K562 (cell line): Measurements from ENCODE around the gene MLN. TPM values are rescaled to one million over a fixed set of nuclear protein-coding genes. Genes with fewer than 3 reads are reported as not detected.

Experiments used
- CEBPG ChIP-seq, 3 experiments: fragments of 200-800 bp in 1 of 3; sonication (Bioruptor generic) in 1 of 3; sonication (generic) in 1 of 3; formaldehyde crosslinking in 1 of 3; IDR thresholded peaks in 2 of 3; conservative IDR thresholded peaks in 1 of 3; 2 replicates each; pipeline versions ENCODE4 v1.6.1 to v1.8.0; 2016 to 2022; ENCODE audit warnings: missing compliant biosample characterization in 2 of 3, missing genetic modification characterization in 2 of 3, mild to moderate bottlenecking in 1 of 3, missing genetic modification reagents in 1 of 3
- CXXC5 ChIP-seq: fragments of 250-450 bp; sonication (Bioruptor Pico); IDR thresholded peaks from 2 replicates; pipeline ENCODE4 v1.8.0; 2022; ENCODE audit warnings: inconsistent platforms, mild to moderate bottlenecking, moderate library complexity
- FOXJ2 ChIP-seq: fragments of 200-800 bp; sonication (Bioruptor generic); IDR thresholded peaks from 2 replicates; pipeline ENCODE4 v1.6.1; 2016; ENCODE audit warnings: missing genetic modification characterization, missing compliant biosample characterization
- GTF2E2 ChIP-seq: fragments of 200-800 bp; sonication (Bioruptor generic); IDR thresholded peaks from 2 replicates; pipeline ENCODE4 v1.6.1; 2016; ENCODE audit warnings: missing genetic modification characterization, missing compliant biosample characterization
- HNRNPL ChIP-seq: fragments of 200-400 bp; formaldehyde crosslinking; IDR thresholded peaks from 2 replicates; pipeline ENCODE4 v1.6.1; 2017; ENCODE audit warnings: low read depth, mild to moderate bottlenecking, low read length
- IFI16 ChIP-seq: fragments of 250-450 bp; sonication (Bioruptor Pico); IDR thresholded peaks from 2 replicates; pipeline ENCODE4 v2.1.2; 2022; ENCODE audit warnings: mild to moderate bottlenecking, inconsistent platforms
- LEF1 ChIP-seq: fragments of 450-650 bp; IDR thresholded peaks from 2 replicates; pipeline ENCODE4 v1.6.1; 2016; ENCODE audit warnings: mild to moderate bottlenecking
- NUFIP1 ChIP-seq: fragments of 450-650 bp; IDR thresholded peaks from 2 replicates; pipeline ENCODE4 v1.6.1; 2018; ENCODE audit not compliant: partially characterized antibody
- POLR2G ChIP-seq: fragments of 200-400 bp; formaldehyde crosslinking; IDR thresholded peaks from 2 replicates; pipeline ENCODE4 v1.6.1; 2017; ENCODE audit warnings: low read depth, mild to moderate bottlenecking, antibody characterized with exemption, low read length, moderate library complexity
- SMARCA4 ChIP-seq: fragments of 450-650 bp; IDR thresholded peaks from 2 replicates; pipeline ENCODE4 v1.6.1; 2016
- SMC3 ChIP-seq: conservative IDR thresholded peaks from 2 replicates; pipeline ENCODE4 v1.6.1; 2011; ENCODE audit warnings: low read depth, low read length, improper control_type of control experiment; ENCODE audit not compliant: insufficient read depth
- TAF15 ChIP-seq: fragments of 200-400 bp; formaldehyde crosslinking; IDR thresholded peaks from 2 replicates; pipeline ENCODE4 v1.6.1; 2017; ENCODE audit warnings: mild to moderate bottlenecking, low read depth, low read length, moderate library complexity
- ZNF133 ChIP-seq: fragments of 250-450 bp; sonication (Bioruptor Pico); IDR thresholded peaks from 2 replicates; pipeline ENCODE4 v1.4.0; 2020; ENCODE audit warnings: mild to moderate bottlenecking
- ZNF165 ChIP-seq: fragments of 250-450 bp; sonication (Bioruptor Pico); IDR thresholded peaks from 2 replicates; pipeline ENCODE4 v1.4.0; 2020; ENCODE audit warnings: borderline replicate concordance
- ZNF583 ChIP-seq: fragments of 250-450 bp; sonication (Bioruptor Pico); IDR thresholded peaks from 2 replicates; pipeline ENCODE4 v1.4.0; 2020
- ZNF778 ChIP-seq: fragments of 450-650 bp; formaldehyde crosslinking; IDR thresholded peaks from 2 replicates; pipeline ENCODE4 v1.4.0; 2020; ENCODE audit warnings: mild to moderate bottlenecking, moderate library complexity
- ZZZ3 ChIP-seq: fragments of 450-650 bp; IDR thresholded peaks from 2 replicates; pipeline ENCODE4 v1.6.1; 2016; ENCODE audit warnings: antibody characterized with exemption, mild to moderate bottlenecking, moderate library complexity
- polyA plus RNA-seq, 8 experiments: library from polyadenylated mRNA; depleted of rRNA in 4 of 8; stranded (reverse) in 5 of 8; unstranded in 3 of 8; fragments of >200 nt; fragmentation: Nextera tagmentation in 2 of 8; fragmentation: Illumina TruSeq in 1 of 8; extraction: Ambion mirVana in 2 of 8; extraction: Trizol in 1 of 8; gene quantifications; 2 replicates each; pipeline versions ENCODE4 v1.2.1 to v1.2.3, GENCODE V29; 2011 to 2014; ENCODE audit warnings: inconsistent platforms in 1 of 8, missing spikeins in 1 of 8
- total RNA-seq, 7 experiments: library from RNA; depleted of rRNA in 6 of 7; stranded (reverse); fragments of >200 nt in 6 of 7; fragmentation: Illumina TruSeq in 2 of 7; extraction: Trizol in 2 of 7; gene quantifications; 2 replicates each; pipeline versions ENCODE4 v1.2.1 to v1.2.3, GENCODE V29; 2011 to 2021; ENCODE audit warnings: low replicate concordance in 1 of 7
- TF ChIP-seq, protein P1 (sequence below): sonication (generic); formaldehyde crosslinking; IDR thresholded peaks from 2 replicates; pipeline ENCODE4 v1.8.0; 2022; ENCODE audit warnings: missing genetic modification reagents, mild to moderate bottlenecking, borderline replicate concordance
- TF ChIP-seq, protein P2 (sequence below): fragments of 250-450 bp; sonication (Bioruptor Pico); IDR thresholded peaks from 2 replicates; pipeline ENCODE4 v1.4.0; 2020
- TF ChIP-seq, protein P3 (sequence below): fragments of 250-450 bp; sonication (Bioruptor Pico); IDR thresholded peaks from 2 replicates; pipeline ENCODE4 v1.4.0; 2020; ENCODE audit warnings: mild to moderate bottlenecking, moderate library complexity, borderline replicate concordance
- TF ChIP-seq, protein P4 (sequence below): sonication (generic); formaldehyde crosslinking; IDR thresholded peaks from 2 replicates; pipeline ENCODE4 v1.8.0; 2022; ENCODE audit warnings: mild to moderate bottlenecking, missing genetic modification reagents

Gene MLN
- total and polyA plus RNA-seq, 9 of the 15 experiments (the other 6 are each of a cell fraction or from before 2014, with no cell fraction given) = not detected

DNA sequence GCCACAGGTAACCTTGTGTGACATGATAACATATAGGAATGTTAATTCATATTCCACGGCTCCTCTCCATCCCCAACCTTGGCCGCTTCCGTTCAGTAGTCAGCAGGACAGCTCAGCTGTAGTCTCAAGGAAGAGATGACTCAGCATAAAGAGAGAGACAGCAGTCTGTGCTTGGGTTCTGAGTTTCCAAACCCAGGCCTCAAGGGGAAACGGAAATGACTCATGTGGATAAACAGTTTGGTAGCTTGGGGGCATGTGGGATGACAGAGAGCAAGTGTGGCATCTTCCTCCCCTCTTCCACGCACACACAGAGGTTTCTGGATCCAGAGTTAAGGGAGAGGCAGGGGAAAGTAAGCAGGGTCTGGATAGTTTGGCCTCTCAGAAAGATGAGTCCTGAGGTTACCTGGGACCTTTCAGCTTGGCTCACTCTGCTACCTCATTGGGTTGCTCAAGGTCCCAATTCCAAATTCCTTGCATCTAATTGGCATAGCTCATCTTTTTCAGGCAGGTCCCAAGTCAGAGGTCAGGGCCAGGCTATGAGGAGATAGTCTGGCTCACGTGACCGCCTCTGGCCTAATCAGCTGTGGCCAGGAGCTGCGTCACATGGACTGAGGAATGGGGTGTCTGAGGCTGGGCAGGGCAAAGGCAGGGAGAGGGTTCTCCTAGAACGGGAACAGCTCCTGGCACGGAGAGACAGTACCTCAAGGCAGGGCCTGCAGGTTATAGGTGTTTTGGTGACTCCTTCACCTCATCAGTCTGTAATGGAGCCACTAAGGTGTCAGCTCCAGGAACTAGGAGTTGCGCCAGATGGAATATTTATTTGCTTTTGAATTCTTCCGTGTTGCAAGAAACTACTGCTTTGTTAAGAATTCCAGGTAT, 36.5 kb upstream of the MLN start (continued):
- peak; percentile 79 for TF ChIP-seq LEF1
- TF ChIP-seq, protein P1, sequence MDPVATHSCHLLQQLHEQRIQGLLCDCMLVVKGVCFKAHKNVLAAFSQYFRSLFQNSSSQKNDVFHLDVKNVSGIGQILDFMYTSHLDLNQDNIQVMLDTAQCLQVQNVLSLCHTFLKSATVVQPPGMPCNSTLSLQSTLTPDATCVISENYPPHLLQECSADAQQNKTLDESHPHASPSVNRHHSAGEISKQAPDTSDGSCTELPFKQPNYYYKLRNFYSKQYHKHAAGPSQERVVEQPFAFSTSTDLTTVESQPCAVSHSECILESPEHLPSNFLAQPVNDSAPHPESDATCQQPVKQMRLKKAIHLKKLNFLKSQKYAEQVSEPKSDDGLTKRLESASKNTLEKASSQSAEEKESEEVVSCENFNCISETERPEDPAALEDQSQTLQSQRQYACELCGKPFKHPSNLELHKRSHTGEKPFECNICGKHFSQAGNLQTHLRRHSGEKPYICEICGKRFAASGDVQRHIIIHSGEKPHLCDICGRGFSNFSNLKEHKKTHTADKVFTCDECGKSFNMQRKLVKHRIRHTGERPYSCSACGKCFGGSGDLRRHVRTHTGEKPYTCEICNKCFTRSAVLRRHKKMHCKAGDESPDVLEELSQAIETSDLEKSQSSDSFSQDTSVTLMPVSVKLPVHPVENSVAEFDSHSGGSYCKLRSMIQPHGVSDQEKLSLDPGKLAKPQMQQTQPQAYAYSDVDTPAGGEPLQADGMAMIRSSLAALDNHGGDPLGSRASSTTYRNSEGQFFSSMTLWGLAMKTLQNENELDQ = no peak
- TF ChIP-seq HNRNPL = 0 out of 2 replicates have a peak, but pooled peaks have one; percentile 33
- TF ChIP-seq, protein P2, sequence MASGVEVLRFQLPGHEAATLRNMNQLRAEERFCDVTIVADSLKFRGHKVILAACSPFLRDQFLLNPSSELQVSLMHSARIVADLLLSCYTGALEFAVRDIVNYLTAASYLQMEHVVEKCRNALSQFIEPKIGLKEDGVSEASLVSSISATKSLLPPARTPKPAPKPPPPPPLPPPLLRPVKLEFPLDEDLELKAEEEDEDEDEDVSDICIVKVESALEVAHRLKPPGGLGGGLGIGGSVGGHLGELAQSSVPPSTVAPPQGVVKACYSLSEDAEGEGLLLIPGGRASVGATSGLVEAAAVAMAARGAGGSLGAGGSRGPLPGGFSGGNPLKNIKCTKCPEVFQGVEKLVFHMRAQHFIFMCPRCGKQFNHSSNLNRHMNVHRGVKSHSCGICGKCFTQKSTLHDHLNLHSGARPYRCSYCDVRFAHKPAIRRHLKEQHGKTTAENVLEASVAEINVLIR (CRISPR knock-in tag) = 0 out of 2 replicates have a peak, but pooled peaks have one; percentile 22
- TF ChIP-seq POLR2G = no peak
- TF ChIP-seq, protein P3, sequence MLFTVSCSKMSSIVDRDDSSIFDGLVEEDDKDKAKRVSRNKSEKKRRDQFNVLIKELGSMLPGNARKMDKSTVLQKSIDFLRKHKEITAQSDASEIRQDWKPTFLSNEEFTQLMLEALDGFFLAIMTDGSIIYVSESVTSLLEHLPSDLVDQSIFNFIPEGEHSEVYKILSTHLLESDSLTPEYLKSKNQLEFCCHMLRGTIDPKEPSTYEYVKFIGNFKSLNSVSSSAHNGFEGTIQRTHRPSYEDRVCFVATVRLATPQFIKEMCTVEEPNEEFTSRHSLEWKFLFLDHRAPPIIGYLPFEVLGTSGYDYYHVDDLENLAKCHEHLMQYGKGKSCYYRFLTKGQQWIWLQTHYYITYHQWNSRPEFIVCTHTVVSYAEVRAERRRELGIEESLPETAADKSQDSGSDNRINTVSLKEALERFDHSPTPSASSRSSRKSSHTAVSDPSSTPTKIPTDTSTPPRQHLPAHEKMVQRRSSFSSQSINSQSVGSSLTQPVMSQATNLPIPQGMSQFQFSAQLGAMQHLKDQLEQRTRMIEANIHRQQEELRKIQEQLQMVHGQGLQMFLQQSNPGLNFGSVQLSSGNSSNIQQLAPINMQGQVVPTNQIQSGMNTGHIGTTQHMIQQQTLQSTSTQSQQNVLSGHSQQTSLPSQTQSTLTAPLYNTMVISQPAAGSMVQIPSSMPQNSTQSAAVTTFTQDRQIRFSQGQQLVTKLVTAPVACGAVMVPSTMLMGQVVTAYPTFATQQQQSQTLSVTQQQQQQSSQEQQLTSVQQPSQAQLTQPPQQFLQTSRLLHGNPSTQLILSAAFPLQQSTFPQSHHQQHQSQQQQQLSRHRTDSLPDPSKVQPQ = no peak
- TF ChIP-seq ZNF583 = peak; percentile 55; the same call in 1 of the 2 replicates
- TF ChIP-seq ZZZ3 = no peak
- TF ChIP-seq NUFIP1 = peak; percentile 88
- peak; percentile 49; the same call in 1 of the 2 replicates for TF ChIP-seq CEBPG (CRISPR knock-in tag; IDR thresholded peaks at IDR 0.05)
- peak in 1 of 2 experiments; percentile 52; a peak in 2 of 4 replicates for TF ChIP-seq CEBPG (tag; conservative IDR thresholded peaks at IDR 0.05 in 1 of 2, IDR thresholded peaks at IDR 0.05 in 1 of 2)
- TF ChIP-seq SMC3 = no peak
- no peak for TF ChIP-seq TAF15
- peak; percentile 97 for TF ChIP-seq SMARCA4
- TF ChIP-seq ZNF165 (CRISPR knock-in tag) = no peak
- TF ChIP-seq FOXJ2 (tag) = no peak
- TF ChIP-seq GTF2E2 (tag) = no peak
- TF ChIP-seq IFI16 (CRISPR knock-in tag) = no peak
- TF ChIP-seq ZNF133 = 0 out of 2 replicates have a peak, but pooled peaks have one; percentile 70
- TF ChIP-seq CXXC5 = peak; percentile 73
- TF ChIP-seq, protein P4, sequence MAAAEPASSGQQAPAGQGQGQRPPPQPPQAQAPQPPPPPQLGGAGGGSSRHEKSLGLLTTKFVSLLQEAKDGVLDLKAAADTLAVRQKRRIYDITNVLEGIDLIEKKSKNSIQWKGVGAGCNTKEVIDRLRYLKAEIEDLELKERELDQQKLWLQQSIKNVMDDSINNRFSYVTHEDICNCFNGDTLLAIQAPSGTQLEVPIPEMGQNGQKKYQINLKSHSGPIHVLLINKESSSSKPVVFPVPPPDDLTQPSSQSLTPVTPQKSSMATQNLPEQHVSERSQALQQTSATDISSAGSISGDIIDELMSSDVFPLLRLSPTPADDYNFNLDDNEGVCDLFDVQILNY (CRISPR knock-in tag) = no peak
- no peak for TF ChIP-seq ZNF778 (CRISPR knock-in tag)
